SK-N-SH treated with all-trans-retinoic acid at 6 μM for 48 hours (cell line): ENCODE data around the gene NKD1.

Experiments
- BACH2 ChIP-seq: fragments of 250-450 bp; sonication (Bioruptor Pico); IDR thresholded peaks from 2 replicates; pipeline ENCODE4 v1.9.0; 2021; ENCODE audit warnings: mild to moderate bottlenecking, borderline replicate concordance
- TSHZ2 ChIP-seq: fragments of 250-450 bp; sonication (Bioruptor Pico); IDR thresholded peaks from 2 replicates; pipeline ENCODE4 v1.5.0; 2020; ENCODE audit warnings: mild to moderate bottlenecking, moderate library complexity
- ZFP30 ChIP-seq: fragments of 450-650 bp; formaldehyde crosslinking; IDR thresholded peaks from 2 replicates; pipeline ENCODE4 v1.5.0; 2022; ENCODE audit warnings: mild to moderate bottlenecking, moderate library complexity

DNA sequence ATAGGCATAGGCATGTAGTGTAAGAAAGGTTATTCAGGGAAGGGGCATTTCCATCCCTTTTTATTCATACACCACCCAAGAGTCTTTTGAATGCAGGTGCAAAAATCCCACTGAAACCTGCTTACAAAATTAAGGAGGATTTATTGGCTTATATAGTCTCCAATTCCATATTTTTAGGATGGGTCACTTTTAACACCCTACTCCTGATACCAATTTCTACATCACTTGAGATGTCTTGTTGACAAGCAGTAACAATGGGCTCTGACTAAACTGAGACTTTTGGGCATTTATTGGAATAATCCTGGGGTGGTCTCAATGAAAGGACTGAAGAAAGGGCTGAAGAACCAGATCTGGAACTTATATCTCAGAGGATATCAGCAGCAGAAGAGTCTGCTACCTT is 18.9 kb upstream of the NKD1 start:
- TF ChIP-seq TSHZ2 (CRISPR knock-in tag): no peak
- no peak for TF ChIP-seq BACH2 (CRISPR knock-in tag)
- TF ChIP-seq ZFP30: no peak
